HepG2 (cell line): ENCODE measurements around the gene TNFRSF6B. TPM values are rescaled to one million over a fixed set of nuclear protein-coding genes. Genes with fewer than 3 reads are reported as not detected.
A peak's percentile ranks its signal among the peaks of the same experiment; 100 is the strongest.

Experiments
- FIP1L1 ChIP-seq: fragments of 200-400 bp; formaldehyde crosslinking; IDR thresholded peaks from 2 replicates; pipeline ENCODE4 v1.6.1; 2018; ENCODE audit warnings: low read depth, mild to moderate bottlenecking, low read length, moderate library complexity, borderline replicate concordance; ENCODE audit not compliant: insufficient read depth
- ZFAT ChIP-seq: sonication (generic); formaldehyde crosslinking; conservative IDR thresholded peaks from 2 replicates; pipeline ENCODE4 v1.8.1; 2023; ENCODE audit warnings: missing genetic modification reagents, inconsistent platforms
- polyA plus RNA-seq, 8 experiments: library from polyadenylated mRNA; depleted of rRNA in 3 of 8; stranded (reverse) in 7 of 8; unstranded in 1 of 8; fragments of >200 nt; fragmentation: Illumina TruSeq in 4 of 8; extraction: Trizol in 4 of 8; gene quantifications; 2 replicates each; pipeline versions ENCODE4 v1.2.1 to v1.2.3, GENCODE V29; 2011 to 2016; ENCODE audit warnings: low read depth in 4 of 8, missing spikeins in 1 of 8, mixed read lengths in 1 of 8; ENCODE audit not compliant: insufficient read depth in 1 of 8
- total RNA-seq, 5 experiments: library from RNA; depleted of rRNA; stranded (reverse); fragments of >200 nt; fragmentation: Illumina TruSeq; extraction: Trizol; gene quantifications; 2 replicates each; pipeline ENCODE4 v1.2.3, GENCODE V29; 2016; ENCODE audit warnings: low read depth in 1 of 5
- TF ChIP-seq, protein P1 (sequence below): sonication (generic); formaldehyde crosslinking; IDR thresholded peaks from 2 replicates; pipeline ENCODE4 v1.4.0; 2020; ENCODE audit warnings: missing genetic modification reagents
- TF ChIP-seq, protein P2 (sequence below), 2 experiments: fragments of 450-650 bp in 1 of 2; sonication (generic) in 1 of 2; formaldehyde crosslinking; IDR thresholded peaks; 2 replicates each; pipeline versions ENCODE4 v1.5.0 to v1.8.0; 2020 to 2022; ENCODE audit warnings: mild to moderate bottlenecking in 1 of 2, missing genetic modification reagents in 1 of 2
- TF ChIP-seq, protein P3 (sequence below): sonication (generic); formaldehyde crosslinking; IDR thresholded peaks from 2 replicates; pipeline ENCODE4 v1.4.0; 2020; ENCODE audit warnings: missing genetic modification reagents, borderline replicate concordance

Gene TNFRSF6B
- total and polyA plus RNA-seq, 2 of the 13 experiments (the other 11 are each of a cell fraction or from before 2014, with no cell fraction given) = 0.24 TPM; not detected in 1

DNA sequence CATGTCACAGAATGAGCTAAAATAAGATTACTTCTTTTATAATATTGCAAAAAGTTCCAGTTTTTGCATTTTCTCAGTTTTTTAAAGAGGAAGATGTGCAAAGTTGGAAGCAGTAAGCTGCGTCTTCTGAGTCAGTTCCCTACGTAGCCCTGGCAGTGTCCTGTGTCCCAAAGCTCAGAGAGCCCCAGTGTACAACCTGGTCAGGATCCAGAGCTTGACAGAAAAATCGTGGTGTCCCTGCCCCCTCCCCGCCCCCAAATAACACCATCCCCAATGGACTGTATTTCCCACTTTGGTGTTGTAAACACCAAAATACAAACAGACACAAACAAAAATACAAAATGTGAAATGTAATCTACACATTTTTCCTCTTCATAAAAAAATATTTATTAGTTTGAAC is 47.7 kb downstream of the TNFRSF6B start (continued):
- TF ChIP-seq, protein P1, sequence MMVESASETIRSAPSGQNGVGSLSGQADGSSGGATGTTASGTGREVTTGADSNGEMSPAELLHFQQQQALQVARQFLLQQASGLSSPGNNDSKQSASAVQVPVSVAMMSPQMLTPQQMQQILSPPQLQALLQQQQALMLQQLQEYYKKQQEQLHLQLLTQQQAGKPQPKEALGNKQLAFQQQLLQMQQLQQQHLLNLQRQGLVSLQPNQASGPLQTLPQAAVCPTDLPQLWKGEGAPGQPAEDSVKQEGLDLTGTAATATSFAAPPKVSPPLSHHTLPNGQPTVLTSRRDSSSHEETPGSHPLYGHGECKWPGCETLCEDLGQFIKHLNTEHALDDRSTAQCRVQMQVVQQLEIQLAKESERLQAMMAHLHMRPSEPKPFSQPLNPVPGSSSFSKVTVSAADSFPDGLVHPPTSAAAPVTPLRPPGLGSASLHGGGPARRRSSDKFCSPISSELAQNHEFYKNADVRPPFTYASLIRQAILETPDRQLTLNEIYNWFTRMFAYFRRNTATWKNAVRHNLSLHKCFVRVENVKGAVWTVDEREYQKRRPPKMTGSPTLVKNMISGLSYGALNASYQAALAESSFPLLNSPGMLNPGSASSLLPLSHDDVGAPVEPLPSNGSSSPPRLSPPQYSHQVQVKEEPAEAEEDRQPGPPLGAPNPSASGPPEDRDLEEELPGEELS (CRISPR knock-in tag) = 0 out of 2 replicates have a peak, but pooled peaks have one; percentile 11
- 0 out of 2 replicates have a peak, but pooled peaks have one; percentile 19 for TF ChIP-seq ZFAT
- TF ChIP-seq, protein P2, sequence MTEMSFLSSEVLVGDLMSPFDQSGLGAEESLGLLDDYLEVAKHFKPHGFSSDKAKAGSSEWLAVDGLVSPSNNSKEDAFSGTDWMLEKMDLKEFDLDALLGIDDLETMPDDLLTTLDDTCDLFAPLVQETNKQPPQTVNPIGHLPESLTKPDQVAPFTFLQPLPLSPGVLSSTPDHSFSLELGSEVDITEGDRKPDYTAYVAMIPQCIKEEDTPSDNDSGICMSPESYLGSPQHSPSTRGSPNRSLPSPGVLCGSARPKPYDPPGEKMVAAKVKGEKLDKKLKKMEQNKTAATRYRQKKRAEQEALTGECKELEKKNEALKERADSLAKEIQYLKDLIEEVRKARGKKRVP (CRISPR knock-in tag; IDR thresholded peaks at IDR 0.05) = 0 out of 4 replicates have a peak, but pooled peaks of 1 of the 2 experiments have one; percentile 12
- TF ChIP-seq, protein P3, sequence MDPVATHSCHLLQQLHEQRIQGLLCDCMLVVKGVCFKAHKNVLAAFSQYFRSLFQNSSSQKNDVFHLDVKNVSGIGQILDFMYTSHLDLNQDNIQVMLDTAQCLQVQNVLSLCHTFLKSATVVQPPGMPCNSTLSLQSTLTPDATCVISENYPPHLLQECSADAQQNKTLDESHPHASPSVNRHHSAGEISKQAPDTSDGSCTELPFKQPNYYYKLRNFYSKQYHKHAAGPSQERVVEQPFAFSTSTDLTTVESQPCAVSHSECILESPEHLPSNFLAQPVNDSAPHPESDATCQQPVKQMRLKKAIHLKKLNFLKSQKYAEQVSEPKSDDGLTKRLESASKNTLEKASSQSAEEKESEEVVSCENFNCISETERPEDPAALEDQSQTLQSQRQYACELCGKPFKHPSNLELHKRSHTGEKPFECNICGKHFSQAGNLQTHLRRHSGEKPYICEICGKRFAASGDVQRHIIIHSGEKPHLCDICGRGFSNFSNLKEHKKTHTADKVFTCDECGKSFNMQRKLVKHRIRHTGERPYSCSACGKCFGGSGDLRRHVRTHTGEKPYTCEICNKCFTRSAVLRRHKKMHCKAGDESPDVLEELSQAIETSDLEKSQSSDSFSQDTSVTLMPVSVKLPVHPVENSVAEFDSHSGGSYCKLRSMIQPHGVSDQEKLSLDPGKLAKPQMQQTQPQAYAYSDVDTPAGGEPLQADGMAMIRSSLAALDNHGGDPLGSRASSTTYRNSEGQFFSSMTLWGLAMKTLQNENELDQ = no peak
- TF ChIP-seq FIP1L1 = no peak
